Liver (tissue), 3 donors: ENCODE measurements around the gene FOXO3.

Experiments used
- CTCF ChIP-seq: fragments of 150-350 bp; IDR thresholded peaks from 2 replicates; pipeline ENCODE4 v1.5.1; 2017; ENCODE audit warnings: improper control_type of control experiment, low read depth, low read length; ENCODE audit not compliant: missing input control
- EGR1 ChIP-seq, 2 donors: IDR thresholded peaks; 2 replicates each; pipeline ENCODE4 v1.6.1; 2016 to 2018; ENCODE audit warnings: antibody characterized with exemption in 2 of 2, low read depth in 2 of 2
- GABPA ChIP-seq, 2 donors: IDR thresholded peaks in 1 of 2; conservative IDR thresholded peaks in 1 of 2; 2 replicates each; pipeline ENCODE4 v1.6.1; 2016; ENCODE audit warnings: antibody characterized with exemption in 2 of 2, mild to moderate bottlenecking in 1 of 2, moderate library complexity in 1 of 2
- JUND ChIP-seq, 2 donors: IDR thresholded peaks; 2 replicates each; pipeline ENCODE4 v1.6.1; 2016; ENCODE audit warnings: antibody characterized with exemption in 2 of 2
- MAX ChIP-seq: IDR thresholded peaks from 2 replicates; pipeline ENCODE4 v1.6.1; 2016; ENCODE audit warnings: antibody characterized with exemption
- RAD21 ChIP-seq, 2 donors: IDR thresholded peaks; 2 replicates each; pipeline ENCODE4 v1.6.1; 2016; ENCODE audit warnings: antibody characterized with exemption in 2 of 2, mild to moderate bottlenecking in 2 of 2
- REST ChIP-seq: IDR thresholded peaks from 2 replicates; pipeline ENCODE4 v1.6.1; 2016; ENCODE audit warnings: antibody characterized with exemption, mild to moderate bottlenecking
- SP1 ChIP-seq: IDR thresholded peaks from 2 replicates; pipeline ENCODE4 v1.6.1; 2018; ENCODE audit warnings: antibody characterized with exemption, mild to moderate bottlenecking
- YY1 ChIP-seq: IDR thresholded peaks from 2 replicates; pipeline ENCODE4 v1.6.1; 2016; ENCODE audit warnings: antibody characterized with exemption, mild to moderate bottlenecking
- ZBTB33 ChIP-seq: IDR thresholded peaks from 2 replicates; pipeline ENCODE4 v1.6.1; 2016; ENCODE audit warnings: antibody characterized with exemption
- donor health status: healthy.
- donor health status: healthy.

GRCh38 chr6:108666656-108667260 is 106.0 kb downstream of the FOXO3 start:
- TF ChIP-seq JUND (IDR thresholded peaks at IDR 0.05): no peak
- no peak for TF ChIP-seq CTCF
- TF ChIP-seq RAD21 (IDR thresholded peaks at IDR 0.05): no peak
- no peak for TF ChIP-seq YY1
- no peak for TF ChIP-seq MAX
- TF ChIP-seq GABPA (IDR thresholded peaks at IDR 0.05 in 1 of 2, conservative IDR thresholded peaks at IDR 0.05 in 1 of 2): no peak
- no peak for TF ChIP-seq ZBTB33
- no peak for TF ChIP-seq EGR1 (IDR thresholded peaks at IDR 0.05; ENCODE audit: low read depth in 2 of 2)
- no peak for TF ChIP-seq REST
- no peak for TF ChIP-seq SP1
